ENCODE results near the gene HOXA5. TPM values are rescaled to one million over a fixed set of nuclear protein-coding genes. Genes with fewer than 3 reads are reported as not detected.

The HOXA5 gene
- total and polyA plus RNA-seq, 2 of the 8 experiments (the other 6 are each of a cell fraction or from before 2014, with no cell fraction given) = not detected

DNA sequence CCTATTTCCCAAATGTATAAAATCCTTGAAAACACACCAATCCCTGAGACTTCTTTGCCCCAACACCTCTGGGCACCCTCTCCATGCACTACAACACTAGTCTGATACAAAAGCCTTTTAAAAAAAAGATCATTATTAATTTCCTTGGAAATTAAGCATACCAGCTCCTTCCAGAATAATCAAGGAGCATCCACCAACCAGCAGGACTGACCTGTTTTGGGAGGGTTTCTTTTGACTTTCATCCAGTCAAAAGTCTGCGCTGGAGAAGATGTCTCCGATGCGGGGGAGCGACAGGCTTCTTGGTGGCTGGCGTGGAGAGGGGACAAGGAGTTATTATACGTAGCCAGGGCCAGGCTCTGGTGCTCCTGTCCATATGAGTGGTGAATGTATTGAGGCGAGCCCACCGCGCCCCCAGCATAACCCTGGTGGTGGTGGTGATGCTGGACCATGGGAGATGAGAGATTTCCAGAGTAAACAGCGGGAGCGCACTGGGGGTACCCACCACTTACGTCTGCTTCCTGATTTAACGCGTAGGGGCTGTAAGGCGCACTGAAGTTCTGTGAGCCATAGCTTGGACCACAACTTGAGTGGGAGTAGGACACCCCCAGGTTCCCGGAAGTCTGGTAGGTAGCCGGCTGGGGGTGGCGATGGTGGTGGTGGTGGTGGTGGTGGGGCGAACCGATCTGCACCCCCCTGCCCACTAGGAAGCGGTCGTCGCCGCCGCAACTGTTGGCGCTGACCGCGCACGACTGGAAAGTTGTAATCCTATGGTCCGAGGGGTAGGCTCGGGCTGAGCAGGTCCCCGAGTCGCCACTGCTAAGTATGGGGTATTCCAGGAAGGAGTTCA is 48.2 kb downstream of the HOXA5 start:
- H3K79me2 ChIP-seq (ENCODE audit: control insufficient read depth in 1 of 2, insufficient read depth in 2 of 2, low read length in 2 of 2) = no peaks in the 10 kb centered on the region
- DNase-seq (ENCODE audit: low read depth in 1 of 2, low spot score in 2 of 2) (no peak), FAIRE-seq (no peak)
- H3K14ac ChIP-seq (ENCODE audit: insufficient read length) = no peak overlapping the region
- TF ChIP-seq ZNF274 (IDR thresholded peaks at IDR 0.05; ENCODE audit: borderline replicate concordance, extremely low read depth, low read length) = no peak
- TF ChIP-seq SUZ12 (IDR thresholded peaks at IDR 0.05; ENCODE audit: low read length) = peak; percentile 81
- peak; percentile 55 for TF ChIP-seq EZH2 (IDR thresholded peaks at IDR 0.05; ENCODE audit: low read depth, low read length, severe bottlenecking)
- TF ChIP-seq NRF1 (IDR thresholded peaks at IDR 0.05; ENCODE audit: low read depth, low read length) = no peak
- TF ChIP-seq HDAC6 (IDR thresholded peaks at IDR 0.05; ENCODE audit: low read depth, low read length) = no peak
- no peak for TF ChIP-seq JUN (IDR thresholded peaks at IDR 0.05; ENCODE audit: low read depth, low read length)
- TF ChIP-seq SP2 (IDR thresholded peaks at IDR 0.05; ENCODE audit: low read length) = no peak
- TF ChIP-seq NANOG (IDR thresholded peaks at IDR 0.05; ENCODE audit: insufficient read depth, low read depth, low read length, poor library complexity, severe bottlenecking) = no peak
- no peak for TF ChIP-seq KDM5A (IDR thresholded peaks at IDR 0.05; ENCODE audit: low read length)
- no peak for TF ChIP-seq POLR2AphosphoS5 (IDR thresholded peaks at IDR 0.05; ENCODE audit: low read depth, low read length)
- no peak overlapping the region for H4K91ac ChIP-seq (replicated peaks; ENCODE audit: insufficient read length, low read length)
- no peak overlapping the region for H2BK20ac ChIP-seq (ENCODE audit: low read length)
- H2BK5ac ChIP-seq (ENCODE audit: low read depth, low read length) = no peak overlapping the region
- no peaks in the 10 kb centered on the region for H3K79me1 ChIP-seq (ENCODE audit: low read depth, low read length)
- ChIA-PET CTCF (ENCODE audit: partially characterized antibody) (interaction anchor here (0.7 to 12.1 kb wide), 4 partner anchors 10 to 399 kb away, joined by 3 to 123 read pairs (median 4); partner anchors contain the start of genes HOXA5 and HOXA6), POLR2A (ENCODE audit: partially characterized antibody) (no interaction called here)
- no peaks in the 10 kb centered on the region for H3K36me3 ChIP-seq (ENCODE audit: control insufficient read depth in 2 of 4, insufficient read depth in 4 of 4, low read length in 3 of 4)
- no peak overlapping the region for H3K56ac ChIP-seq (replicated peaks; ENCODE audit: insufficient read length, low read depth, low read length)
- peaks cover 15 to 33% of the 10 kb centered on the region in 2 experiments for H4K20me1 ChIP-seq (replicated peaks in 1 of 2; ENCODE audit: control insufficient read depth in 1 of 2, insufficient read depth in 2 of 2, low read length in 2 of 2)
- no peaks in the 10 kb centered on the region for H3K9me3 ChIP-seq (ENCODE audit: insufficient read depth in 2 of 2, low read depth in 1 of 2, low read length in 1 of 2)
- H3K23ac ChIP-seq (ENCODE audit: insufficient read length) = no peak overlapping the region
- H3K4me2 ChIP-seq (ENCODE audit: insufficient read depth in 1 of 2, low read depth in 2 of 2, low read length in 2 of 2) = peak overlapping the region; percentile 70 to 78
- no peak overlapping the region for H3K27ac ChIP-seq (ENCODE audit: low read depth, low read length)
- H4K5ac ChIP-seq (ENCODE audit: insufficient read length, low read depth, low read length) = no peak overlapping the region
- H3K9ac ChIP-seq (replicated peaks in 1 of 4; ENCODE audit: extremely low read depth in 1 of 4, low read depth in 3 of 4, low read length in 3 of 4) = no peak overlapping the region
- WGBS, 2 experiments (ENCODE audit: extremely low coverage in 1 of 2, insufficient coverage in 1 of 2, insufficient read length in 1 of 2, insufficient replicate concordance in 2 of 2, low coverage in 1 of 2, low lambda C conversion rate in 2 of 2, missing lambda C conversion rate in 1 of 2) = 9% methylated on average over 33 of the region's 33 CpGs; no CpG with 5 or more reads in 1 of the 2 experiments
- H3K4ac ChIP-seq (replicated peaks; ENCODE audit: insufficient read length, low read depth, low read length) = no peak overlapping the region
- H2AFZ ChIP-seq (ENCODE audit: low read length) = no peak overlapping the region
- H3K4me1 ChIP-seq (replicated peaks in 1 of 4; ENCODE audit: control insufficient read depth in 3 of 4, insufficient read depth in 4 of 4, low read length in 3 of 4) = peaks cover 2 to 24% (median 13%) of the 10 kb centered on the region in 4 experiments
- no peak overlapping the region; the same call in 1 of the 2 replicates for H4K8ac ChIP-seq (ENCODE audit: extremely low read depth, insufficient read depth, low read length)
- 0 out of 2 replicates have a peak overlapping the region, but pooled peaks have one; percentile 15 for H2AK5ac ChIP-seq (ENCODE audit: low read depth, low read length)
- H2BK12ac ChIP-seq (ENCODE audit: low read depth, low read length) = 0 out of 2 replicates have a peak overlapping the region, but pooled peaks have one; percentile 29
- H2BK120ac ChIP-seq (replicated peaks; ENCODE audit: low read depth, low read length) = no peak overlapping the region
- H3K18ac ChIP-seq (ENCODE audit: extremely low read depth, low read length) = no peak overlapping the region
- no peak overlapping the region; the same call in 1 of the 2 replicates for H2BK15ac ChIP-seq (ENCODE audit: low read length)
- H3K23me2 ChIP-seq (ENCODE audit: low read depth, low read length) = peaks cover 5% of the 10 kb centered on the region; the same call in 1 of the 2 replicates
- peak overlapping the region in 3 of 4 experiments; percentile 22 to 63 (median 28); a peak in 5 of 8 replicates for H3K4me3 ChIP-seq (ENCODE audit: extremely low read depth in 1 of 4, insufficient read depth in 2 of 4, low read depth in 3 of 4, low read length in 4 of 4)
- H3K27me3 ChIP-seq (replicated peaks in 1 of 4; ENCODE audit: control insufficient read depth in 3 of 4, extremely low read depth in 1 of 4, insufficient read depth in 3 of 4, low read length in 3 of 4) = peaks cover 84 to 100% (median 95%) of the 10 kb centered on the region in 4 experiments
